ENCODE results near the gene PKP2. TPM values are rescaled to one million over a fixed set of nuclear protein-coding genes. Genes with fewer than 3 reads are reported as not detected.

Gene PKP2
- total RNA-seq, 1 experiment from 2014 or later: 18.4 TPM

DNA sequence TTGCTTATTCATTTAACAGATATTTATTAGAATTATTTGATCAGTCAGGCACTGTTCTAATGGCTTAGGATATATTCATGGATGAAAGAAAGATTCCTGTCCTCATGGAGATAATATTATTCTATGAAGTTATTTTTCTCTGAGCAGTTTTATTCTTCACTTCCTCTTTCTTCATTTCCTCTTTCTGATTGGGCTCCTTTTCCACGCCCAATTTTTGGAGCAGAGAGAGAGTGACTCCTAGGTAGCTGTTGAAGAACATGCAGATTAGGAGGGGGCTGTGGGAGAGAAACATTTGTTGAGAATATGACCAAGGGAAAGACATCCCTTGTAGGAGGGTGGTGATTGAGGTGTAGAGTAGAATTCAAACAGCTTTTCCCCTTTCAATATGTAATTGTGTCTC, 134.9 kb downstream of the PKP2 start:
- no peaks in the 10 kb centered on the region for H3K9me3 ChIP-seq (ENCODE audit: control insufficient read depth, low read depth, low read length)
- Mint-ChIP-seq H3K36me3 (ENCODE audit: insufficient read depth in 1 of 3, low read depth in 3 of 3) (no peaks in the 10 kb centered on the region), H3K27me3 (ENCODE audit: low read depth) (peaks cover 2% of the 10 kb centered on the region; the same call in 1 of the 2 replicates), H3K9me3 (no peaks in the 10 kb centered on the region), H3K4me1 (peaks cover 1 to 2% of the 10 kb centered on the region in 2 experiments; a peak in 3 of 4 replicates), H3K4me3 (no peak overlapping the region), H3K27ac (no peak overlapping the region)
- no CpG with 5 or more reads among the region's 1 CpG for WGBS (ENCODE audit: extremely low coverage, insufficient read length, low lambda C conversion rate)
- H3K27me3 ChIP-seq (ENCODE audit: insufficient read depth, low read length): no peaks in the 10 kb centered on the region
- no peaks in the 10 kb centered on the region for H3K23me2 ChIP-seq (ENCODE audit: insufficient read length, low read depth, low read length, poor library complexity, severe bottlenecking)
- H3K27ac ChIP-seq (ENCODE audit: insufficient read length, low read depth, low read length): no peak overlapping the region
- no peak overlapping the region for H2AK5ac ChIP-seq (ENCODE audit: insufficient read length, low read length)
- no peak for DNase-seq
- H3K4ac ChIP-seq (ENCODE audit: low read depth, low read length): no peak overlapping the region
- no peak overlapping the region for H2BK20ac ChIP-seq (ENCODE audit: low read depth, low read length, poor library complexity, severe bottlenecking)
- H3K4me2 ChIP-seq (ENCODE audit: insufficient read depth, insufficient read length, low read length): no peak overlapping the region
- H3K79me2 ChIP-seq (ENCODE audit: insufficient read depth, low read length): no peaks in the 10 kb centered on the region
- H3K4me1 ChIP-seq (ENCODE audit: insufficient read depth, low read length): no peaks in the 10 kb centered on the region
- no peak overlapping the region for H3T11ph ChIP-seq (ENCODE audit: low read length)
- H4K91ac ChIP-seq (ENCODE audit: insufficient read length, low read depth, low read length): no peak overlapping the region
- no peaks in the 10 kb centered on the region for H4K20me1 ChIP-seq (ENCODE audit: control insufficient read depth, insufficient read depth, insufficient read length)
- H3K9ac ChIP-seq (ENCODE audit: extremely low read depth, insufficient read length, low read length): no peak overlapping the region
- no peak overlapping the region for H4K8ac ChIP-seq (replicated peaks; ENCODE audit: insufficient read length, low read depth, low read length)
- H2BK120ac ChIP-seq (ENCODE audit: low read depth, low read length, poor library complexity, severe bottlenecking): no peak overlapping the region
- H3K14ac ChIP-seq (ENCODE audit: insufficient read depth, low read length): no peak overlapping the region
- TF ChIP-seq, protein P1, sequence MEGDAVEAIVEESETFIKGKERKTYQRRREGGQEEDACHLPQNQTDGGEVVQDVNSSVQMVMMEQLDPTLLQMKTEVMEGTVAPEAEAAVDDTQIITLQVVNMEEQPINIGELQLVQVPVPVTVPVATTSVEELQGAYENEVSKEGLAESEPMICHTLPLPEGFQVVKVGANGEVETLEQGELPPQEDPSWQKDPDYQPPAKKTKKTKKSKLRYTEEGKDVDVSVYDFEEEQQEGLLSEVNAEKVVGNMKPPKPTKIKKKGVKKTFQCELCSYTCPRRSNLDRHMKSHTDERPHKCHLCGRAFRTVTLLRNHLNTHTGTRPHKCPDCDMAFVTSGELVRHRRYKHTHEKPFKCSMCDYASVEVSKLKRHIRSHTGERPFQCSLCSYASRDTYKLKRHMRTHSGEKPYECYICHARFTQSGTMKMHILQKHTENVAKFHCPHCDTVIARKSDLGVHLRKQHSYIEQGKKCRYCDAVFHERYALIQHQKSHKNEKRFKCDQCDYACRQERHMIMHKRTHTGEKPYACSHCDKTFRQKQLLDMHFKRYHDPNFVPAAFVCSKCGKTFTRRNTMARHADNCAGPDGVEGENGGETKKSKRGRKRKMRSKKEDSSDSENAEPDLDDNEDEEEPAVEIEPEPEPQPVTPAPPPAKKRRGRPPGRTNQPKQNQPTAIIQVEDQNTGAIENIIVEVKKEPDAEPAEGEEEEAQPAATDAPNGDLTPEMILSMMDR (conservative IDR thresholded peaks at IDR 0.05): no peak
- H2BK12ac ChIP-seq (ENCODE audit: insufficient read length, low read depth, low read length): no peak overlapping the region
- H4K5ac ChIP-seq (ENCODE audit: insufficient read length, low read depth, low read length): no peak overlapping the region
- no peak overlapping the region for H2BK15ac ChIP-seq (ENCODE audit: low read depth, low read length)
- H3K79me1 ChIP-seq (ENCODE audit: insufficient read depth, low read depth, low read length, poor library complexity, severe bottlenecking): no peaks in the 10 kb centered on the region
- no peak overlapping the region for H3K23ac ChIP-seq (ENCODE audit: insufficient read length, low read depth, low read length)
- H3K56ac ChIP-seq (ENCODE audit: insufficient read length, low read depth, low read length): no peak overlapping the region
- no peak overlapping the region for H2AFZ ChIP-seq (ENCODE audit: low read length)
- no peak overlapping the region for H2BK5ac ChIP-seq (ENCODE audit: insufficient read length, low read length)
- no peak overlapping the region for H3K18ac ChIP-seq (ENCODE audit: insufficient read length, low read depth, low read length)
